ENCODE measurements around the gene PDCD2L.

The PDCD2L gene

DNA sequence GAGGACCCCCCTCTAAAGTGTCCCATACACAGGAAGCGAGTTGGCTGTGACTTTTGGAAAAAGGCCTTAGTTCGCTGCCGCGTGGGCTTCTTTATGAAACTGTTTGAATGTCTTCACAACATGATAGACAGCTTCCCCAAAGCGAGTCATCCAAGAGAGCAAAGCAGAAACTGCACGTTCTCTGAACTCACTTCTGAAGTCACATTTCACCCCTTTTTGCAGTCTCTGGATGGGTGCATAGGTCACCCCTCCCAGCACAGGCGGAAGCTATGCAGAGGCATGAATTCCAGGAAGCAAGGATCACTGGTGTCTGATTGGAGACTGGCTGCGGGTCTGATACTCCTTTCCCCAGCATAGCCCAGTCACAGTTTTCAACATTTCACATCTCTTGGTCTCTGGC, 28.6 kb upstream of the PDCD2L start:
- ChIA-PET CTCF (interaction anchor here (0.6 kb wide), 1 partner anchor 30 kb away, joined by 4 read pairs; no protein-coding TSS in a partner anchor), POLR2A (interaction anchor here (0.7 to 2.2 kb wide), 2 partner anchors 10 to 16 kb away, joined by 3 to 9 read pairs; partner anchors contain the start of gene GPI)

DNA sequence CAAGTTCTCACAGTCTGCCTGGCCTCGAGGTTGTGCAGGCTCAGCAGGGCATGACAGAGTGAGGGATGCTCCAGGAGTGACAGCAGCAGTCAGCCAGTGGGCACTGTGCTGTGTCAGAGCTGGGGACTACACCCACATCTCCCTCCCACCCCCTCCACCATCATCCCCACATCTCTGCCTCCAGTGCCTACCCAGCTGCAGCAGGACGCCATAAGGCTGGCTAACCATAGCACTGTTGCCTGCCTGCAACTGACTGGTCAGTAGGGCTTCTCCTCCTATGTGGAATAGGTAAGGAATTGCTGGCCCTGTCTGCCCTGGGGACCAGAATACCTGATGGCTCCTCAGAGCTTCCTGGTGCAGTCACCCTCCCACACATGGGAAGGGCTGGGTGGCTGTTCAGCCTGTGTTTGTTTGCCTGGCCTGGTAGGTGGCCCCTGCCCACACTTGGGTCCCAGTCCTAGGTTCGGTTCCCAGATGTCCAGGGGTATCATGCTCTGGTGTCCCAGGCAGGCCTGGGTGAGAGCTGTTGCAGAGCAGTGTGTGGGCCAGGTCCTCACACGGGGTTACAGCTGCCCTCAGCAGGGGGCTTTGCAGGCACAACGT, 23.5 kb upstream of the PDCD2L start:
- H3K4me3 ChIP-seq (ENCODE audit: low read depth, low read length): no peak overlapping the region
- POLR2A ChIA-PET: interaction anchor here (1.3 to 1.7 kb wide), 2 partner anchors 12 to 21 kb away, joined by 4 to 5 read pairs; no protein-coding TSS in a partner anchor
- H3K4me1 ChIP-seq (ENCODE audit: control insufficient read depth, insufficient read depth, low read length): no peaks in the 10 kb centered on the region
- CTCF ChIA-PET: interaction anchor here (1.5 kb wide), 1 partner anchor 22 kb away, joined by 3 read pairs; no protein-coding TSS in a partner anchor
- no peaks in the 10 kb centered on the region for H3K9me3 ChIP-seq (ENCODE audit: control insufficient read depth, insufficient read depth, low read depth, low read length)
- H3K27ac ChIP-seq (ENCODE audit: extremely low read depth, low read depth, low read length): 0 out of 2 replicates have a peak overlapping the region, but pooled peaks have one; percentile 40
- H3K36me3 ChIP-seq (ENCODE audit: control insufficient read depth in 2 of 2, insufficient read depth in 1 of 2, low read length in 2 of 2): peaks cover 90 to 92% of the 10 kb centered on the region in 2 experiments
- TF ChIP-seq SCRT2 (tag by site-specific recombination; IDR thresholded peaks at IDR 0.05): no peak
- no peak for TF ChIP-seq ZNF791 (tag by site-specific recombination; IDR thresholded peaks at IDR 0.05)
- TF ChIP-seq KLF7 (tag by site-specific recombination; IDR thresholded peaks at IDR 0.05; ENCODE audit: borderline replicate concordance): no peak
- TF ChIP-seq ZNF221 (tag by site-specific recombination; IDR thresholded peaks at IDR 0.05; ENCODE audit: borderline replicate concordance): no peak
- TF ChIP-seq, protein P1, sequence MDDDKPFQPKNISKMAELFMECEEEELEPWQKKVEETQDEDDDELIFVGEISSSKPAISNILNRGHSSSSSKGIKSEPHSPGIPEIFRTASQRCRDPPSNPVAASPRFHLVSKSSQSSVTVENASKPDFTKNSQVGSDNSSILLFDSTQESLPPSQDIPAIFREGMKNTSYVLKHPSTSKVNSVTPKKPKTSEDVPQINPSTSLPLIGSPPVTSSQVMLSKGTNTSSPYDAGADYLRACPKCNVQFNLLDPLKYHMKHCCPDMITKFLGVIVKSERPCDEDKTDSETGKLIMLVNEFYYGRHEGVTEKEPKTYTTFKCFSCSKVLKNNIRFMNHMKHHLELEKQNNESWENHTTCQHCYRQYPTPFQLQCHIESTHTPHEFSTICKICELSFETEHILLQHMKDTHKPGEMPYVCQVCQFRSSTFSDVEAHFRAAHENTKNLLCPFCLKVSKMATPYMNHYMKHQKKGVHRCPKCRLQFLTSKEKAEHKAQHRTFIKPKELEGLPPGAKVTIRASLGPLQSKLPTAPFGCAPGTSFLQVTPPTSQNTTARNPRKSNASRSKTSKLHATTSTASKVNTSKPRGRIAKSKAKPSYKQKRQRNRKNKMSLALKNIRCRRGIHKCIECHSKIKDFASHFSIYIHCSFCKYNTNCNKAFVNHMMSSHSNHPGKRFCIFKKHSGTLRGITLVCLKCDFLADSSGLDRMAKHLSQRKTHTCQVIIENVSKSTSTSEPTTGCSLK (tag by site-specific recombination; IDR thresholded peaks at IDR 0.05): no peak
- no peak for TF ChIP-seq HOXA7 (CRISPR knock-in tag; IDR thresholded peaks at IDR 0.05; ENCODE audit: borderline replicate concordance)
- peak; percentile 93 for TF ChIP-seq EGR2 (tag by site-specific recombination; IDR thresholded peaks at IDR 0.05; ENCODE audit: low read depth)
- TF ChIP-seq ZNF37A (tag by site-specific recombination; IDR thresholded peaks at IDR 0.05): no peak
- no peak for TF ChIP-seq GLI2 (tag by site-specific recombination; IDR thresholded peaks at IDR 0.05; ENCODE audit: borderline replicate concordance, low read depth)

More for the DNA sequence above, 28.6 kb upstream of the PDCD2L start:
- peaks cover 83 to 97% of the 10 kb centered on the region in 2 experiments for H3K36me3 ChIP-seq (ENCODE audit: control insufficient read depth in 2 of 2, insufficient read depth in 1 of 2, low read length in 2 of 2)
- no peaks in the 10 kb centered on the region for H3K9me3 ChIP-seq (ENCODE audit: control insufficient read depth, insufficient read depth, low read depth, low read length)
- peak overlapping the region; percentile 24; the same call in 1 of the 2 replicates for H3K27ac ChIP-seq (ENCODE audit: extremely low read depth, low read depth, low read length)
- H3K4me1 ChIP-seq (ENCODE audit: control insufficient read depth, insufficient read depth, low read length): no peaks in the 10 kb centered on the region
- no peak for TF ChIP-seq GLIS2 (tag by site-specific recombination; IDR thresholded peaks at IDR 0.05)
- TF ChIP-seq, protein P2, sequence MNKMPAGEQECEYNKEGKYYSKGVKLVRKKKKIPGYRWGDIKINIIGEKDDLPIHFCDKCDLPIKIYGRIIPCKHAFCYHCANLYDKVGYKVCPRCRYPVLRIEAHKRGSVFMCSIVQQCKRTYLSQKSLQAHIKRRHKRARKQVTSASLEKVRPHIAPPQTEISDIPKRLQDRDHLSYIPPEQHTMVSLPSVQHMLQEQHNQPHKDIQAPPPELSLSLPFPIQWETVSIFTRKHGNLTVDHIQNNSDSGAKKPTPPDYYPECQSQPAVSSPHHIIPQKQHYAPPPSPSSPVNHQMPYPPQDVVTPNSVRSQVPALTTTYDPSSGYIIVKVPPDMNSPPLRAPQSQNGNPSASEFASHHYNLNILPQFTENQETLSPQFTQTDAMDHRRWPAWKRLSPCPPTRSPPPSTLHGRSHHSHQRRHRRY (tag by site-specific recombination; IDR thresholded peaks at IDR 0.05): no peak
- TF ChIP-seq, protein P3, sequence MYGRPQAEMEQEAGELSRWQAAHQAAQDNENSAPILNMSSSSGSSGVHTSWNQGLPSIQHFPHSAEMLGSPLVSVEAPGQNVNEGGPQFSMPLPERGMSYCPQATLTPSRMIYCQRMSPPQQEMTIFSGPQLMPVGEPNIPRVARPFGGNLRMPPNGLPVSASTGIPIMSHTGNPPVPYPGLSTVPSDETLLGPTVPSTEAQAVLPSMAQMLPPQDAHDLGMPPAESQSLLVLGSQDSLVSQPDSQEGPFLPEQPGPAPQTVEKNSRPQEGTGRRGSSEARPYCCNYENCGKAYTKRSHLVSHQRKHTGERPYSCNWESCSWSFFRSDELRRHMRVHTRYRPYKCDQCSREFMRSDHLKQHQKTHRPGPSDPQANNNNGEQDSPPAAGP (tag by site-specific recombination; IDR thresholded peaks at IDR 0.05): no peak
- TF ChIP-seq ZNF610 (tag by site-specific recombination; IDR thresholded peaks at IDR 0.05; ENCODE audit: borderline replicate concordance): no peak
- TF ChIP-seq KLF1 (tag by site-specific recombination; IDR thresholded peaks at IDR 0.05): no peak
- TF ChIP-seq, protein P4, sequence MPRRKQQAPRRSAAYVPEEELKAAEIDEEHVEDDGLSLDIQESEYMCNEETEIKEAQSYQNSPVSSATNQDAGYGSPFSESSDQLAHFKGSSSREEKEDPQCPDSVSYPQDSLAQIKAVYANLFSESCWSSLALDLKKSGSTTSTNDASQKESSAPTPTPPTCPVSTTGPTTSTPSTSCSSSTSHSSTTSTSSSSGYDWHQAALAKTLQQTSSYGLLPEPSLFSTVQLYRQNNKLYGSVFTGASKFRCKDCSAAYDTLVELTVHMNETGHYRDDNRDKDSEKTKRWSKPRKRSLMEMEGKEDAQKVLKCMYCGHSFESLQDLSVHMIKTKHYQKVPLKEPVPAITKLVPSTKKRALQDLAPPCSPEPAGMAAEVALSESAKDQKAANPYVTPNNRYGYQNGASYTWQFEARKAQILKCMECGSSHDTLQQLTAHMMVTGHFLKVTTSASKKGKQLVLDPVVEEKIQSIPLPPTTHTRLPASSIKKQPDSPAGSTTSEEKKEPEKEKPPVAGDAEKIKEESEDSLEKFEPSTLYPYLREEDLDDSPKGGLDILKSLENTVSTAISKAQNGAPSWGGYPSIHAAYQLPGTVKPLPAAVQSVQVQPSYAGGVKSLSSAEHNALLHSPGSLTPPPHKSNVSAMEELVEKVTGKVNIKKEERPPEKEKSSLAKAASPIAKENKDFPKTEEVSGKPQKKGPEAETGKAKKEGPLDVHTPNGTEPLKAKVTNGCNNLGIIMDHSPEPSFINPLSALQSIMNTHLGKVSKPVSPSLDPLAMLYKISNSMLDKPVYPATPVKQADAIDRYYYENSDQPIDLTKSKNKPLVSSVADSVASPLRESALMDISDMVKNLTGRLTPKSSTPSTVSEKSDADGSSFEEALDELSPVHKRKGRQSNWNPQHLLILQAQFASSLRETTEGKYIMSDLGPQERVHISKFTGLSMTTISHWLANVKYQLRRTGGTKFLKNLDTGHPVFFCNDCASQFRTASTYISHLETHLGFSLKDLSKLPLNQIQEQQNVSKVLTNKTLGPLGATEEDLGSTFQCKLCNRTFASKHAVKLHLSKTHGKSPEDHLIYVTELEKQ (tag by site-specific recombination; IDR thresholded peaks at IDR 0.05; ENCODE audit: borderline replicate concordance): no peak
- TF ChIP-seq, protein P5, sequence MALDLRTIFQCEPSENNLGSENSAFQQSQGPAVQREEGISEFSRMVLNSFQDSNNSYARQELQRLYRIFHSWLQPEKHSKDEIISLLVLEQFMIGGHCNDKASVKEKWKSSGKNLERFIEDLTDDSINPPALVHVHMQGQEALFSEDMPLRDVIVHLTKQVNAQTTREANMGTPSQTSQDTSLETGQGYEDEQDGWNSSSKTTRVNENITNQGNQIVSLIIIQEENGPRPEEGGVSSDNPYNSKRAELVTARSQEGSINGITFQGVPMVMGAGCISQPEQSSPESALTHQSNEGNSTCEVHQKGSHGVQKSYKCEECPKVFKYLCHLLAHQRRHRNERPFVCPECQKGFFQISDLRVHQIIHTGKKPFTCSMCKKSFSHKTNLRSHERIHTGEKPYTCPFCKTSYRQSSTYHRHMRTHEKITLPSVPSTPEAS (tag by site-specific recombination; IDR thresholded peaks at IDR 0.05): no peak
- TF ChIP-seq, protein P6, sequence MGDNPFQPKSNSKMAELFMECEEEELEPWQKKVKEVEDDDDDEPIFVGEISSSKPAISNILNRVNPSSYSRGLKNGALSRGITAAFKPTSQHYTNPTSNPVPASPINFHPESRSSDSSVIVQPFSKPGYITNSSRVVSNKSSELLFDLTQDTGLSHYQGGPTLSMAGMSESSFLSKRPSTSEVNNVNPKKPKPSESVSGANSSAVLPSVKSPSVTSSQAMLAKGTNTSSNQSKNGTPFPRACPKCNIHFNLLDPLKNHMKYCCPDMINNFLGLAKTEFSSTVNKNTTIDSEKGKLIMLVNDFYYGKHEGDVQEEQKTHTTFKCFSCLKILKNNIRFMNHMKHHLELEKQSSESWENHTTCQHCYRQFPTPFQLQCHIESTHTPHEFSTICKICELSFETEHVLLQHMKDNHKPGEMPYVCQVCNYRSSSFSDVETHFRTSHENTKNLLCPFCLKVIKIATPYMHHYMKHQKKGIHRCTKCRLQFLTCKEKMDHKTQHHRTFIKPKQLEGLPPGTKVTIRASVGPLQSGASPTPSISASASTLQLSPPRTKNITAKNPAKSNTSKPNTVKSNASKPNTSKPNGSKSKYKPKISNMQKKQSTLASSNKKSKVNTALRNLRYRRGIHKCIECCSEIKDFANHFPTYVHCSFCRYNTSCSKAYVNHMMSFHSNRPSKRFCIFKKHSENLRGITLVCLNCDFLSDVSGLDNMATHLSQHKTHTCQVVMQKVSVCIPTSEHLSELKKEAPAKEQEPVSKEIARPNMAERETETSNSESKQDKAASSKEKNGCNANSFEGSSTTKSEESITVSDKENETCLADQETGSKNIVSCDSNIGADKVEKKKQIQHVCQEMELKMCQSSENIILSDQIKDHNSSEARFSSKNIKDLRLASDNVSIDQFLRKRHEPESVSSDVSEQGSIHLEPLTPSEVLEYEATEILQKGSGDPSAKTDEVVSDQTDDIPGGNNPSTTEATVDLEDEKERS (tag by site-specific recombination; IDR thresholded peaks at IDR 0.05): no peak
- no peak for TF ChIP-seq ZBTB17 (tag by site-specific recombination; IDR thresholded peaks at IDR 0.05)
- no peak for TF ChIP-seq MEIS1 (CRISPR knock-in tag; IDR thresholded peaks at IDR 0.05; ENCODE audit: borderline replicate concordance)
- TF ChIP-seq TRIM28 (IDR thresholded peaks at IDR 0.05; ENCODE audit: borderline replicate concordance, low read length): no peak
- no peak for TF ChIP-seq ZNF843 (tag by site-specific recombination; IDR thresholded peaks at IDR 0.05)
- no peak for TF ChIP-seq ZFP69B (tag by site-specific recombination; IDR thresholded peaks at IDR 0.05)
- no peak overlapping the region for H3K4me3 ChIP-seq (ENCODE audit: low read depth, low read length)
